Thyroid gland (tissue), 4 donors: Measurements from ENCODE around the gene B3GNT5.

Experiments used
- CTCF ChIP-seq, 6 experiments: fragments of 200-600 bp in 3 of 6; fragments of 450-650 bp in 3 of 6; sonication (generic) in 3 of 6; IDR thresholded peaks; one replicate each; pipeline ENCODE4 v1.5.1; 2016 to 2019; ENCODE audit warnings: antibody characterized with exemption in 6 of 6, mild to moderate bottlenecking in 2 of 6, inconsistent platforms in 1 of 6, moderate library complexity in 1 of 6
- POLR2A ChIP-seq, 2 donors: fragments of 450-650 bp; IDR thresholded peaks; one replicate each; pipeline ENCODE4 v1.6.1; 2017; ENCODE audit warnings: antibody characterized with exemption in 2 of 2, mild to moderate bottlenecking in 2 of 2, moderate library complexity in 1 of 2

GRCh38 chr3:183277260-183277659, 24.2 kb downstream of the B3GNT5 start:
- TF ChIP-seq CTCF (IDR thresholded peaks at IDR 0.05) (no peak), POLR2A (IDR thresholded peaks at IDR 0.05) (no peak)
